WTC11 (cell line): ENCODE measurements around the gene NTRK1. TPM values are rescaled to one million over a fixed set of nuclear protein-coding genes. Genes with fewer than 3 reads are reported as not detected.

Experiments
- ATAC-seq: fragments of 200-7000 bp; cut with Tn5 transposase; 2 replicates; pipeline ENCODE4 v1.10.0; 2021; ENCODE audit warnings: mild to moderate bottlenecking, moderate library complexity
- CTCF ChIA-PET: fragments of 300-600 bp; sonication (Branson Sonifier 250); formaldehyde crosslinking; loops from one replicate; lab custom pipeline; 2021; ENCODE audit warnings: antibody characterized with exemption; lab: Charles Lee
- POLR2A ChIA-PET: fragments of 350-600 bp; sonication (Branson Sonifier 250); formaldehyde crosslinking; loops from one replicate; lab custom pipeline; 2021; ENCODE audit warnings: antibody characterized with exemption; lab: Charles Lee
- DNase-seq: peaks from one replicate; pipeline ENCODE4 v3.0.0; 2021; ENCODE audit warnings: low spot score
- H3K27ac Mint-ChIP-seq: 2 replicates; pipeline ENCODE4 v1.8.0; 2021; ENCODE audit warnings: mixed read lengths
- H3K27me3 Mint-ChIP-seq: 2 replicates; pipeline ENCODE4 v1.8.0; 2021; ENCODE audit warnings: low read depth, mild to moderate bottlenecking, moderate library complexity, mixed read lengths
- H3K36me3 Mint-ChIP-seq: 2 replicates; pipeline ENCODE4 v1.8.0; 2021; ENCODE audit warnings: mixed read lengths
- H3K4me1 Mint-ChIP-seq: 2 replicates; pipeline ENCODE4 v1.8.0; 2022; ENCODE audit warnings: mixed read lengths
- H3K4me3 Mint-ChIP-seq: 2 replicates; pipeline ENCODE4 v1.8.0; 2021; ENCODE audit warnings: mild to moderate bottlenecking, moderate library complexity, mixed read lengths
- H3K9me3 Mint-ChIP-seq: 2 replicates; pipeline ENCODE4 v1.8.0; 2021; ENCODE audit warnings: mixed read lengths
- ATF1 ChIP-seq: sonication (generic); formaldehyde crosslinking; IDR thresholded peaks from 2 replicates; pipeline ENCODE4 v1.8.1; 2023; ENCODE audit warnings: mild to moderate bottlenecking, moderate library complexity, missing genetic modification reagents
- EMX1 ChIP-seq: fragments of 250-450 bp; sonication (Bioruptor Pico); IDR thresholded peaks from 2 replicates; pipeline ENCODE4 v1.8.0; 2021; ENCODE audit warnings: mild to moderate bottlenecking
- MXD4 ChIP-seq: fragments of 250-450 bp; sonication (Bioruptor Pico); IDR thresholded peaks from 2 replicates; pipeline ENCODE4 v1.8.0; 2021; ENCODE audit warnings: mild to moderate bottlenecking, moderate library complexity, borderline replicate concordance
- NFYB ChIP-seq: sonication (generic); formaldehyde crosslinking; conservative IDR thresholded peaks from 2 replicates; pipeline ENCODE4 v1.8.0; 2022; ENCODE audit warnings: low read depth, missing genetic modification reagents
- PRRX2 ChIP-seq: fragments of 250-450 bp; sonication (Bioruptor Pico); IDR thresholded peaks from 2 replicates; pipeline ENCODE4 v1.8.0; 2021; ENCODE audit warnings: mild to moderate bottlenecking
- SP1 ChIP-seq: sonication (generic); formaldehyde crosslinking; conservative IDR thresholded peaks from 2 replicates; pipeline ENCODE4 v1.8.1; 2022; ENCODE audit warnings: missing genetic modification reagents
- TEAD1 ChIP-seq: sonication (generic); formaldehyde crosslinking; IDR thresholded peaks from 2 replicates; pipeline ENCODE4 v1.8.0; 2022; ENCODE audit warnings: mild to moderate bottlenecking, missing genetic modification reagents
- TEAD4 ChIP-seq: sonication (generic); formaldehyde crosslinking; IDR thresholded peaks from 2 replicates; pipeline ENCODE4 v1.8.0; 2022; ENCODE audit warnings: mild to moderate bottlenecking, missing genetic modification reagents
- ZBTB21 ChIP-seq: sonication (generic); formaldehyde crosslinking; IDR thresholded peaks from 2 replicates; pipeline ENCODE4 v1.8.1; 2023; ENCODE audit warnings: mild to moderate bottlenecking, missing genetic modification reagents, borderline replicate concordance
- ZNF121 ChIP-seq: sonication (generic); formaldehyde crosslinking; IDR thresholded peaks from 2 replicates; pipeline ENCODE4 v1.8.0; 2023; ENCODE audit warnings: missing genetic modification reagents
- ZNF416 ChIP-seq: fragments of 250-450 bp; sonication (Bioruptor Pico); IDR thresholded peaks from 2 replicates; pipeline ENCODE4 v1.9.0; 2021; ENCODE audit warnings: mild to moderate bottlenecking, inconsistent platforms
- ZNF671 ChIP-seq: fragments of 250-450 bp; sonication (Bioruptor Pico); IDR thresholded peaks from 2 replicates; pipeline ENCODE4 v1.8.0; 2021; ENCODE audit warnings: mild to moderate bottlenecking
- total RNA-seq: library from RNA; stranded (reverse); gene quantifications from 3 replicates; pipeline ENCODE4 v1.2.3, GENCODE V29; 2021
- TF ChIP-seq, protein P1 (sequence below): sonication (generic); formaldehyde crosslinking; IDR thresholded peaks from 2 replicates; pipeline ENCODE4 v1.8.0; 2023; ENCODE audit warnings: missing genetic modification reagents
- TF ChIP-seq, protein P2 (sequence below): sonication (generic); formaldehyde crosslinking; IDR thresholded peaks from 2 replicates; pipeline ENCODE4 v1.8.0; 2022; ENCODE audit warnings: mild to moderate bottlenecking, missing genetic modification reagents
- TF ChIP-seq, protein P3 (sequence below): sonication (generic); formaldehyde crosslinking; IDR thresholded peaks from 2 replicates; pipeline ENCODE4 v1.8.1; 2022; ENCODE audit warnings: low read depth, missing genetic modification reagents, borderline replicate concordance
- TF ChIP-seq, protein P4 (sequence below): fragments of 250-450 bp; sonication (Bioruptor Pico); IDR thresholded peaks from 2 replicates; pipeline ENCODE4 v1.8.0; 2021; ENCODE audit warnings: mild to moderate bottlenecking
- TF ChIP-seq, protein P5 (sequence below): sonication (generic); formaldehyde crosslinking; IDR thresholded peaks from 2 replicates; pipeline ENCODE4 v1.8.1; 2023; ENCODE audit warnings: mild to moderate bottlenecking, missing genetic modification reagents, moderate library complexity
- TF ChIP-seq, protein P6 (sequence below): sonication (generic); formaldehyde crosslinking; IDR thresholded peaks from 2 replicates; pipeline ENCODE4 v1.8.1; 2022; ENCODE audit warnings: missing genetic modification reagents, borderline replicate concordance

The NTRK1 gene
- total RNA-seq, 1 experiment from 2014 or later, result 0.42 TPM

DNA sequence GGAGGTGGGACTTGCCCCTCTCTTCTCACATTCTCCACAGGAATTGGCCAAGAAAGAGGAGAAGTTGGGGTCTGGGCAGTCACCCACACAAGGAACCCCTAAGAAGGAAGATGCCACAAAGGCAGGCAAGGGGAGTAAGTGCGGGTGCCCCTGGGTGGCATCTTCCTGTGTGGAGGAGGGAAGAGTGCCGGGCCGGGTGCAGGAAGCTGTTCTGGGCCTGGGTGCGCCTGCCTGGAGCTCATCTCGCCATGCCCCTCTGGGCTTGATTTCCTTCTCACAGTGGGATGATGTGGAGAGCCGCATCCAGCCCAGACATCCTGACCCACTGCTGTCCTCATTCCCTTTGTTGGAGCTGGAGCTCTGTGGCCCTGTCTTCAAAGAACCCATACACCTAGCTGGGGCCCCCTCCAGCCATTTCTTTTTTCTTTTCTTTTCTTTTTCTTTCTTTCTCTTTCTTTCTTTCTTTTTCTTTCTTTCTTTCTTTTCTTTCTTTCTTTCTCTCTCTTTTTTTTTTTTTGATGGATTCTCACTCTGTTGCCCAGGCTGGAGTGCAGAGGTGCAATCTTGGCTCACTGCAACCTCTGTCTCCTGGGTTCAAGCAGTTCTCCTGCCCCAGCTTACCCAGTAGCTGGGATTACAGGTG lies 69.1 kb downstream of the NTRK1 start:
- POLR2A ChIA-PET, result interaction anchor here (0.6 kb wide), 1 partner anchor 1105 kb away, joined by 3 read pairs; no protein-coding TSS in a partner anchor
- Mint-ChIP-seq H3K9me3 (no peaks in the 10 kb centered on the region), H3K36me3 (no peaks in the 10 kb centered on the region), H3K4me1 (peaks cover 17% of the 10 kb centered on the region), H3K4me3 (no peak overlapping the region), H3K27ac (no peak overlapping the region), H3K27me3 (peaks cover 68% of the 10 kb centered on the region)
- CTCF ChIA-PET, result interaction anchor here (0.9 to 11.9 kb wide), 6 partner anchors 12 to 91 kb away, joined by 3 to 233 read pairs (median 12); partner anchors contain the start of gene PEAR1
- TF ChIP-seq, protein P1, sequence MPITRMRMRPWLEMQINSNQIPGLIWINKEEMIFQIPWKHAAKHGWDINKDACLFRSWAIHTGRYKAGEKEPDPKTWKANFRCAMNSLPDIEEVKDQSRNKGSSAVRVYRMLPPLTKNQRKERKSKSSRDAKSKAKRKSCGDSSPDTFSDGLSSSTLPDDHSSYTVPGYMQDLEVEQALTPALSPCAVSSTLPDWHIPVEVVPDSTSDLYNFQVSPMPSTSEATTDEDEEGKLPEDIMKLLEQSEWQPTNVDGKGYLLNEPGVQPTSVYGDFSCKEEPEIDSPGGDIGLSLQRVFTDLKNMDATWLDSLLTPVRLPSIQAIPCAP, result no peak
- TF ChIP-seq ZNF121 (CRISPR knock-in tag), result no peak
- TF ChIP-seq ZNF671, result no peak
- no peak for TF ChIP-seq PRRX2 (CRISPR knock-in tag)
- no peak for TF ChIP-seq ZNF416 (CRISPR knock-in tag)
- no peak for TF ChIP-seq NFYB (CRISPR knock-in tag)
- no peak for TF ChIP-seq MXD4 (CRISPR knock-in tag)
- no peak for TF ChIP-seq TEAD1 (CRISPR knock-in tag)
- TF ChIP-seq, protein P2, sequence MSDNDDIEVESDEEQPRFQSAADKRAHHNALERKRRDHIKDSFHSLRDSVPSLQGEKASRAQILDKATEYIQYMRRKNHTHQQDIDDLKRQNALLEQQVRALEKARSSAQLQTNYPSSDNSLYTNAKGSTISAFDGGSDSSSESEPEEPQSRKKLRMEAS (CRISPR knock-in tag), result no peak
- TF ChIP-seq, protein P3, sequence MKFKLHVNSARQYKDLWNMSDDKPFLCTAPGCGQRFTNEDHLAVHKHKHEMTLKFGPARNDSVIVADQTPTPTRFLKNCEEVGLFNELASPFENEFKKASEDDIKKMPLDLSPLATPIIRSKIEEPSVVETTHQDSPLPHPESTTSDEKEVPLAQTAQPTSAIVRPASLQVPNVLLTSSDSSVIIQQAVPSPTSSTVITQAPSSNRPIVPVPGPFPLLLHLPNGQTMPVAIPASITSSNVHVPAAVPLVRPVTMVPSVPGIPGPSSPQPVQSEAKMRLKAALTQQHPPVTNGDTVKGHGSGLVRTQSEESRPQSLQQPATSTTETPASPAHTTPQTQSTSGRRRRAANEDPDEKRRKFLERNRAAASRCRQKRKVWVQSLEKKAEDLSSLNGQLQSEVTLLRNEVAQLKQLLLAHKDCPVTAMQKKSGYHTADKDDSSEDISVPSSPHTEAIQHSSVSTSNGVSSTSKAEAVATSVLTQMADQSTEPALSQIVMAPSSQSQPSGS, result no peak
- DNase-seq, result no peak
- no peak for ATAC-seq

DNA sequence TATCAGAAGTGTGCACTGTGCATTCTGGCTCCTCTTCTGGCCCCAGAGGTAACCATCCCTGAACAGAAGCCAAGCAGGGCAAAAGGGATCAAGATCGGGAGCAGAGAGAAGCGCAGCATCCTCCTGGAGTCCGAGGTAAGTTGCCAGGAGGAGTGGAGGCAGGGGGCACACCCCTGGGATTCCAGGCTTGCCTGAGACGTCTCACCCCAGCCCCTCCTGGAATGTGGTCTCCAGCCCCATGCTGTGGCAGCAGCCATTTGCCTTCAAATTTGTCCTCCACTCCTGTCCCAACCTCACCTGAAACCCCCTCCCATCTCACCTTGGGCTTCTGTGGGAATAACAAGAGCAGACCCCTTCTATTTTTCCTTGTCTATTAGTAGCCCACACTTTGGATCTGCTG lies 69.8 kb downstream of the NTRK1 start:
- TF ChIP-seq, protein P4, sequence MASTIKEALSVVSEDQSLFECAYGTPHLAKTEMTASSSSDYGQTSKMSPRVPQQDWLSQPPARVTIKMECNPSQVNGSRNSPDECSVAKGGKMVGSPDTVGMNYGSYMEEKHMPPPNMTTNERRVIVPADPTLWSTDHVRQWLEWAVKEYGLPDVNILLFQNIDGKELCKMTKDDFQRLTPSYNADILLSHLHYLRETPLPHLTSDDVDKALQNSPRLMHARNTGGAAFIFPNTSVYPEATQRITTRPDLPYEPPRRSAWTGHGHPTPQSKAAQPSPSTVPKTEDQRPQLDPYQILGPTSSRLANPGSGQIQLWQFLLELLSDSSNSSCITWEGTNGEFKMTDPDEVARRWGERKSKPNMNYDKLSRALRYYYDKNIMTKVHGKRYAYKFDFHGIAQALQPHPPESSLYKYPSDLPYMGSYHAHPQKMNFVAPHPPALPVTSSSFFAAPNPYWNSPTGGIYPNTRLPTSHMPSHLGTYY (CRISPR knock-in tag), result no peak
- no peak for TF ChIP-seq ZBTB21 (CRISPR knock-in tag)
- TF ChIP-seq, protein P5, sequence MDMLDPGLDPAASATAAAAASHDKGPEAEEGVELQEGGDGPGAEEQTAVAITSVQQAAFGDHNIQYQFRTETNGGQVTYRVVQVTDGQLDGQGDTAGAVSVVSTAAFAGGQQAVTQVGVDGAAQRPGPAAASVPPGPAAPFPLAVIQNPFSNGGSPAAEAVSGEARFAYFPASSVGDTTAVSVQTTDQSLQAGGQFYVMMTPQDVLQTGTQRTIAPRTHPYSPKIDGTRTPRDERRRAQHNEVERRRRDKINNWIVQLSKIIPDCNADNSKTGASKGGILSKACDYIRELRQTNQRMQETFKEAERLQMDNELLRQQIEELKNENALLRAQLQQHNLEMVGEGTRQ (CRISPR knock-in tag), result no peak
- no peak for TF ChIP-seq EMX1 (CRISPR knock-in tag)
- no peak for TF ChIP-seq ATF1
- TF ChIP-seq TEAD4 (CRISPR knock-in tag), result no peak
- TF ChIP-seq SP1 (CRISPR knock-in tag), result no peak
- TF ChIP-seq, protein P1, result no peak
- TF ChIP-seq, protein P6, sequence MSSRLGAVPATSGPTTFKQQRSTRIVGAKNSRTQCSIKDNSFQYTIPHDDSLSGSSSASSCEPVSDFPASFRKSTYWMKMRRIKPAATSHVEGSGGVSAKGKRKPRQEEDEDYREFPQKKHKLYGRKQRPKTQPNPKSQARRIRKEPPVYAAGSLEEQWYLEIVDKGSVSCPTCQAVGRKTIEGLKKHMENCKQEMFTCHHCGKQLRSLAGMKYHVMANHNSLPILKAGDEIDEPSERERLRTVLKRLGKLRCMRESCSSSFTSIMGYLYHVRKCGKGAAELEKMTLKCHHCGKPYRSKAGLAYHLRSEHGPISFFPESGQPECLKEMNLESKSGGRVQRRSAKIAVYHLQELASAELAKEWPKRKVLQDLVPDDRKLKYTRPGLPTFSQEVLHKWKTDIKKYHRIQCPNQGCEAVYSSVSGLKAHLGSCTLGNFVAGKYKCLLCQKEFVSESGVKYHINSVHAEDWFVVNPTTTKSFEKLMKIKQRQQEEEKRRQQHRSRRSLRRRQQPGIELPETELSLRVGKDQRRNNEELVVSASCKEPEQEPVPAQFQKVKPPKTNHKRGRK (CRISPR knock-in tag), result no peak
- TF ChIP-seq, all 79 proteins: peak for 0
- H3K4me3 Mint-ChIP-seq, result no peak overlapping the region
- ATAC-seq (no peak), DNase-seq (no peak)
- H3K9me3 Mint-ChIP-seq, result no peaks in the 10 kb centered on the region
- H3K27me3 Mint-ChIP-seq, result peaks cover 60% of the 10 kb centered on the region
- H3K36me3 Mint-ChIP-seq, result peaks cover 5% of the 10 kb centered on the region; the same call in 1 of the 2 replicates
- POLR2A ChIA-PET, result interaction anchor here (0.6 kb wide), 1 partner anchor 1104 kb away, joined by 3 read pairs; no protein-coding TSS in a partner anchor
- H3K27ac Mint-ChIP-seq, result no peak overlapping the region
- H3K4me1 Mint-ChIP-seq, result peaks cover 22% of the 10 kb centered on the region
- CTCF ChIA-PET, result interaction anchor here (1.6 to 11.9 kb wide), 4 partner anchors 17 to 92 kb away, joined by 4 to 233 read pairs (median 26); partner anchors contain the start of gene PEAR1

Other genes with a start within 250 kb of the NTRK1 start
- gene HAPLN2, start 241.4 kb upstream of the NTRK1 start, total RNA-seq, result 1.1 to 1.3 TPM (median 1.2 TPM) in 3 replicates
- gene BCAN, start 218.7 kb upstream of the NTRK1 start, total RNA-seq, result 2.5 to 3.7 TPM (median 3.6 TPM) in 3 replicates
- gene NES, start 183.5 kb upstream of the NTRK1 start, total RNA-seq, result 103 to 127 TPM (median 104 TPM) in 3 replicates
- gene CRABP2, start 155.3 kb upstream of the NTRK1 start, total RNA-seq, result 135 to 195 TPM (median 186 TPM) in 3 replicates
- 32.0 to 41.0 TPM (median 37.9 TPM) in 3 replicates for gene METTL25B, start 132.4 kb upstream of the NTRK1 start, total RNA-seq
- gene ISG20L2, start 132.1 kb upstream of the NTRK1 start, total RNA-seq, result 37.2 to 43.8 TPM (median 42.2 TPM) in 3 replicates
- gene MRPL24, start 119.8 kb upstream of the NTRK1 start, total RNA-seq, result 35.1 to 37.4 TPM (median 35.2 TPM) in 3 replicates
- gene HDGF, start 109.2 kb upstream of the NTRK1 start, total RNA-seq, result 301 to 339 TPM (median 318 TPM) in 3 replicates
- 97.4 to 98.5 TPM (median 98.0 TPM) in 3 replicates for gene PRCC, start 93.3 kb upstream of the NTRK1 start, total RNA-seq
- 4.9 to 6.9 TPM (median 6.6 TPM) in 3 replicates for gene SH2D2A, start 44.0 kb upstream of the NTRK1 start, total RNA-seq
- 0.05 to 0.11 TPM in 2 of 3 replicates, not detected in the other for gene INSRR, start 1.7 kb upstream of the NTRK1 start, total RNA-seq
- 0.89 to 1.6 TPM (median 1.0 TPM) in 3 replicates for gene PEAR1, start 32.9 kb downstream of the NTRK1 start, total RNA-seq
- gene LRRC71, start 59.8 kb downstream of the NTRK1 start, total RNA-seq, result 0.18 to 0.30 TPM (median 0.22 TPM) in 3 replicates
- gene ARHGEF11, start 184.9 kb downstream of the NTRK1 start, total RNA-seq, result 31.8 to 38.1 TPM (median 32.8 TPM) in 3 replicates
- gene ETV3L, start 238.9 kb downstream of the NTRK1 start, total RNA-seq, result 0.13 to 0.30 TPM (median 0.25 TPM) in 3 replicates